Left ventricle myocardium inferior (tissue), 1 donor: Measurements from ENCODE around the gene ALG1. TPM values are rescaled to one million over a fixed set of nuclear protein-coding genes. Genes with fewer than 3 reads are reported as not detected.
"Not testable (repeated sequence)": the region's sequence is repeated elsewhere in the genome, so short reads cannot be mapped to it uniquely, and the experiment has no call there.

Experiments
- DNase-seq: peaks from one replicate; pipeline ENCODE4 v3.0.0-alpha.2; 2020
- H3K27ac ChIP-seq: fragments of 200-600 bp; replicated peaks from 2 replicates; pipeline ENCODE4 v1.8.0; 2021
- H3K27me3 ChIP-seq: fragments of 200-600 bp; 2 replicates; pipeline ENCODE4 v1.8.0; 2021; ENCODE audit warnings: low read depth
- H3K36me3 ChIP-seq: fragments of 200-600 bp; 2 replicates; pipeline ENCODE4 v1.8.0; 2021
- H3K4me1 ChIP-seq: fragments of 200-600 bp; 2 replicates; pipeline ENCODE4 v1.8.0; 2021
- H3K4me3 ChIP-seq: fragments of 200-600 bp; 2 replicates; pipeline ENCODE4 v1.8.0; 2021; ENCODE audit warnings: mild to moderate bottlenecking, moderate library complexity
- H3K9me3 ChIP-seq: fragments of 200-600 bp; replicated peaks from 2 replicates; pipeline ENCODE4 v1.8.0; 2021
- CTCF ChIP-seq: fragments of 200-600 bp; IDR thresholded peaks from 2 replicates; pipeline ENCODE4 v1.8.0; 2021; ENCODE audit warnings: antibody characterized with exemption, mild to moderate bottlenecking, borderline replicate concordance
- intact Hi-C: fragments of 100-400 bp; cut with micrococcal nuclease; formaldehyde crosslinking; loops from one replicate; pipeline ENCODE4 v1.11.0; 2022
- total RNA-seq: library from RNA; stranded (reverse); fragmentation: NEBNext Ultra II Directional; extraction: Animal tissue kit (Norgen Biotek cat#: 25700); gene quantifications from one replicate; pipeline ENCODE4 v1.2.1, GENCODE V29; 2021
- donor health status: DM: no; HTN: yes; CAD: no; lungs with severe emphysema.

ALG1 gene
- total RNA-seq, 1 donor from 2014 or later, result 7.3 TPM

GRCh38 chr16:5108505-5109158 is 37.0 kb downstream of the ALG1 start:
- Histone ChIP-seq H3K4me1 (peaks cover 4% of the 10 kb centered on the region), H3K27ac (no peak overlapping the region), H3K9me3 (no peaks in the 10 kb centered on the region), H3K4me3 (no peak overlapping the region), H3K27me3 (no peaks in the 10 kb centered on the region), H3K36me3 (no peaks in the 10 kb centered on the region)
- no peak for TF ChIP-seq CTCF
- peak; percentile 37 for DNase-seq
- intact Hi-C loops, result no loop called here

- intact Hi-C loops, H3K4me1 ChIP-seq, DNase-seq: not testable (repeated sequence)
Observed at GRCh38 chr16:5110933-5111332, 39.3 kb downstream of the ALG1 start.

GRCh38 chr16:5116780-5117295 is 45.2 kb downstream of the ALG1 start:
- H3K27ac ChIP-seq, intact Hi-C loops: not testable (repeated sequence)

More at GRCh38 chr16:5110933-5111332, 39.3 kb downstream of the ALG1 start:
- H3K27ac ChIP-seq, H3K36me3 ChIP-seq, H3K27me3 ChIP-seq, H3K4me3 ChIP-seq, H3K9me3 ChIP-seq: not testable (repeated sequence)

GRCh38 chr16:5117300-5118087 is 45.9 kb downstream of the ALG1 start:
- intact Hi-C loops, H3K36me3 ChIP-seq, H3K27ac ChIP-seq, H3K9me3 ChIP-seq, H3K27me3 ChIP-seq: not testable (repeated sequence)
- DNase-seq, result peak; percentile 45
- H3K4me3 ChIP-seq, result peak overlapping the region; percentile 54
- H3K4me1 ChIP-seq, result peaks cover 12% of the 10 kb centered on the region

More at GRCh38 chr16:5116780-5117295, 45.2 kb downstream of the ALG1 start:
- H3K4me3 ChIP-seq, result peak overlapping the region; percentile 54
- not testable (repeated sequence) for H3K27me3 ChIP-seq, H3K9me3 ChIP-seq, H3K36me3 ChIP-seq, DNase-seq
- peaks cover 12% of the 10 kb centered on the region for H3K4me1 ChIP-seq

- H3K36me3 ChIP-seq, H3K4me3 ChIP-seq, DNase-seq, H3K4me1 ChIP-seq, intact Hi-C loops, H3K27ac ChIP-seq, H3K9me3 ChIP-seq: not testable (repeated sequence)
- peaks cover 26% of the 10 kb centered on the region for H3K27me3 ChIP-seq
Observed at GRCh38 chr16:5131467-5132004, 59.9 kb downstream of the ALG1 start.

GRCh38 chr16:5132915-5133600 is 61.4 kb downstream of the ALG1 start:
- intact Hi-C loops, H3K27ac ChIP-seq, H3K36me3 ChIP-seq, H3K4me3 ChIP-seq, H3K4me1 ChIP-seq, DNase-seq, H3K9me3 ChIP-seq: not testable (repeated sequence)
- H3K27me3 ChIP-seq, result peaks cover 23% of the 10 kb centered on the region

- H3K27me3 ChIP-seq, result peaks cover 27% of the 10 kb centered on the region
- intact Hi-C loops, H3K4me1 ChIP-seq, H3K36me3 ChIP-seq, H3K27ac ChIP-seq, H3K4me3 ChIP-seq, DNase-seq, H3K9me3 ChIP-seq: not testable (repeated sequence)
Observed at GRCh38 chr16:5134739-5135452, 63.3 kb downstream of the ALG1 start.

Other genes with a start within 250 kb of the ALG1 start
- gene GLYR1, start 224.6 kb upstream of the ALG1 start, total RNA-seq, result 86.7 TPM
- 41.1 TPM for gene UBN1, start 224.4 kb upstream of the ALG1 start, total RNA-seq
- gene PPL, start 134.7 kb upstream of the ALG1 start, total RNA-seq, result 7.6 TPM
- gene SEC14L5, start 113.5 kb upstream of the ALG1 start, total RNA-seq, result 15.5 TPM
- 6.6 TPM for gene NAGPA, start 37.9 kb upstream of the ALG1 start, total RNA-seq
- 5.9 TPM for gene C16orf89, start 5.9 kb upstream of the ALG1 start, total RNA-seq
- gene EEF2KMT, start 26.0 kb downstream of the ALG1 start, total RNA-seq, result 7.3 TPM